PC-3 (cell line): ENCODE data around the gene CDHR2. TPM values are rescaled to one million over a fixed set of nuclear protein-coding genes. Genes with fewer than 3 reads are reported as not detected.

Experiments
- ATAC-seq: fragments of 200-7000 bp; cut with Tn5 transposase; 2 replicates; pipeline ENCODE4 v1.9.1; 2020; ENCODE audit warnings: mild to moderate bottlenecking, moderate library complexity
- BruUV-seq: library from RNA; stranded (reverse); fragments of 400-500 nt; replicated peaks from 2 replicates; lab custom pipeline; 2021; lab: Mats Ljungman, UMichigan
- CTCF ChIA-PET: fragments of 300-600 bp; sonication (Branson Sonifier 250); formaldehyde crosslinking; loops from one replicate; lab custom pipeline; 2022; ENCODE audit warnings: antibody characterized with exemption; lab: Charles Lee
- POLR2A ChIA-PET: fragments of 300-600 bp; sonication (Branson Sonifier 250); formaldehyde crosslinking; loops from one replicate; lab custom pipeline; 2022; ENCODE audit warnings: antibody characterized with exemption; ENCODE audit not compliant: unreplicated experiment; lab: Charles Lee
- DNase-seq: peaks from one replicate; pipeline ENCODE4 v3.0.0-alpha.2; 2015
- H2AFZ ChIP-seq: fragments of 300-600 bp; sonication (generic); 2 replicates; pipeline ENCODE4 v1.6.0; 2016; ENCODE audit warnings: antibody characterized with exemption, low read length
- H3F3A ChIP-seq: fragments of 300-600 bp; sonication (generic); one replicate; pipeline ENCODE4 v1.6.0; 2017; ENCODE audit warnings: antibody characterized with exemption, low read length, control low read depth, mild to moderate bottlenecking; ENCODE audit not compliant: unreplicated experiment
- H3K27ac ChIP-seq: fragments of 300-600 bp; sonication (generic); 2 replicates; pipeline ENCODE4 v1.5.1; 2016; ENCODE audit warnings: mild to moderate bottlenecking, low read length
- H3K27me3 ChIP-seq: fragments of 300-600 bp; sonication (generic); 2 replicates; pipeline ENCODE4 v1.6.1; 2016; ENCODE audit warnings: low read length, mixed read lengths
- H3K36me3 ChIP-seq: fragments of 300-600 bp; sonication (generic); 2 replicates; pipeline ENCODE4 v1.6.1; 2016; ENCODE audit warnings: low read depth, mixed run types, low read length, mixed read lengths
- H3K4me1 ChIP-seq: fragments of 300-600 bp; sonication (generic); 2 replicates; pipeline ENCODE4 v1.5.1; 2016; ENCODE audit warnings: low read length; ENCODE audit not compliant: insufficient read depth
- H3K4me2 ChIP-seq: fragments of 300-600 bp; sonication (generic); 2 replicates; pipeline ENCODE4 v1.6.0; 2016; ENCODE audit warnings: low read length
- H3K4me3 ChIP-seq: fragments of 300-600 bp; sonication (generic); 2 replicates; pipeline ENCODE4 v1.5.1; 2016; ENCODE audit warnings: mild to moderate bottlenecking, low read length, mixed read lengths
- H3K79me2 ChIP-seq: fragments of 300-600 bp; sonication (generic); 2 replicates; pipeline ENCODE4 v1.6.1; 2017; ENCODE audit warnings: low read length, mixed read lengths
- H3K9ac ChIP-seq: fragments of 300-600 bp; sonication (generic); 2 replicates; pipeline ENCODE4 v1.6.0; 2016; ENCODE audit warnings: mild to moderate bottlenecking, low read length
- H3K9me2 ChIP-seq: fragments of 300-600 bp; sonication (generic); replicated peaks from 2 replicates; pipeline ENCODE4 v1.6.1; 2016; ENCODE audit warnings: mixed run types, low read length, mixed read lengths
- H3K9me3 ChIP-seq: fragments of 300-600 bp; sonication (generic); 2 replicates; pipeline ENCODE4 v1.6.1; 2016; ENCODE audit warnings: low read length, mixed read lengths
- H4K20me1 ChIP-seq: fragments of 300-600 bp; sonication (generic); 2 replicates; pipeline ENCODE4 v1.6.1; 2016; ENCODE audit warnings: low read length, mixed read lengths
- CTCF ChIP-seq: fragments of 300-600 bp; sonication (generic); conservative IDR thresholded peaks from 2 replicates; pipeline ENCODE4 v1.5.1; 2017; ENCODE audit warnings: antibody characterized with exemption, low read depth, mild to moderate bottlenecking, low read length
- EZH2 ChIP-seq: fragments of 300-600 bp; sonication (generic); IDR thresholded peaks from one replicate; pipeline ENCODE4 v1.6.1; 2017; ENCODE audit warnings: antibody characterized with exemption, mild to moderate bottlenecking, low read length; ENCODE audit not compliant: unreplicated experiment
- EZH2phosphoT487 ChIP-seq: fragments of 300-600 bp; sonication (generic); IDR thresholded peaks from 2 replicates; pipeline ENCODE4 v1.6.1; 2018; ENCODE audit warnings: mild to moderate bottlenecking, antibody characterized with exemption, low read length, borderline replicate concordance
- intact Hi-C: fragments of 100-400 bp; cut with micrococcal nuclease; formaldehyde crosslinking; loops from 2 replicates; pipeline ENCODE4 v1.9.0; 2023
- total RNA-seq: library from RNA; depleted of rRNA; stranded (reverse); fragments of >200 nt; gene quantifications from 2 replicates; pipeline ENCODE4 v1.2.3, GENCODE V29; 2014

The CDHR2 gene
- total RNA-seq, 1 experiment from 2014 or later: 0.07 TPM

GRCh38 chr5:176521286-176521685, 27.9 kb upstream of the CDHR2 start:
- no peaks in the 10 kb centered on the region for H3K9me2 ChIP-seq
- no peak for DNase-seq
- no peak for ATAC-seq
- H2AFZ ChIP-seq: no peak overlapping the region
- no peak overlapping the region for H3K4me3 ChIP-seq
- H3K4me2 ChIP-seq: no peak overlapping the region
- ChIA-PET CTCF (no interaction called here), POLR2A (no interaction called here)
- TF ChIP-seq EZH2phosphoT487 (no peak), CTCF (no peak), EZH2 (no peak)
- H3K9ac ChIP-seq: no peak overlapping the region
- H3K4me1 ChIP-seq: no peaks in the 10 kb centered on the region
- no peaks in the 10 kb centered on the region for H3K79me2 ChIP-seq
- no peaks in the 10 kb centered on the region for H4K20me1 ChIP-seq
- intact Hi-C loops: no loop called here
- no peaks in the 10 kb centered on the region for H3K9me3 ChIP-seq
- H3K36me3 ChIP-seq: no peaks in the 10 kb centered on the region
- no TSS peak for BruUV-seq
- H3F3A ChIP-seq: no peaks in the 10 kb centered on the region
- H3K27ac ChIP-seq: no peak overlapping the region
- H3K27me3 ChIP-seq: no peaks in the 10 kb centered on the region

DNA sequence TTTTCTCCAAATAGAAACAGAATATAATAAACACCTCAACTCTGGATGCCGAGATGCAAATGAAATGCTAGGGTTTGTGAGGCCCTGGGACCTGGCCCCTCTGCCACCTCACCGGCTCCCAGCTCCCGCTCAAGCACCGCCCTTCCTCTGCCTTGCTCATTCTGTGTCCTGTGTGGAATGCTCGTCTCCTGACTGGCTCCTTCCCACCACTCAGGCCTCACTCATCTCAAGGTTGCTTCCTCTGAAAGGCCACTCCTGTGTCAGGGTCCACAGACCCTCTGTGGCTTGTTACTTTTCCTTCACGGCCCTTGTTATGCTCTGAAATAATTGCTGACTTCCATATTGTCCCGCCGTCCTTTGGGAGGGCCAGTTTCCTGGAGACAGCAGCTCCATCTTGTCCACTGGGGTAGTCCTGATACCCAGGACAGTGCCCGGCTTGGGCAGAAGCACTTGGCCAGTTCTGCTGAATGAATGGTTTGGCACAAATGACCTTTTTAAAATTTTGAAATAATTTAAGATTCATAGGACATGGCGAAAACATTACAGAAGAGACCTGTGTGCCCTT, 27.4 kb upstream of the CDHR2 start:
- Histone ChIP-seq H3K4me3 (no peak overlapping the region), H3K9me2 (no peaks in the 10 kb centered on the region), H3K27ac (no peak overlapping the region), H4K20me1 (no peaks in the 10 kb centered on the region), H3K36me3 (no peaks in the 10 kb centered on the region), H3K4me2 (no peak overlapping the region), H3K9me3 (no peaks in the 10 kb centered on the region), H3F3A (no peaks in the 10 kb centered on the region), H3K27me3 (no peaks in the 10 kb centered on the region), H2AFZ (no peak overlapping the region), H3K4me1 (no peaks in the 10 kb centered on the region), H3K79me2 (no peaks in the 10 kb centered on the region), H3K9ac (no peak overlapping the region)
- POLR2A ChIA-PET: no interaction called here
- TF ChIP-seq EZH2 (no peak), CTCF (no peak), EZH2phosphoT487 (no peak)
- CTCF ChIA-PET: no interaction called here
- intact Hi-C loops: no loop called here
- no peak for DNase-seq
- peak; percentile 25; the same call in 1 of the 2 replicates for ATAC-seq
- no TSS peak for BruUV-seq

- Histone ChIP-seq H3K27ac (no peak overlapping the region), H3F3A (no peaks in the 10 kb centered on the region), H3K27me3 (no peaks in the 10 kb centered on the region), H4K20me1 (no peaks in the 10 kb centered on the region), H3K9me2 (no peaks in the 10 kb centered on the region), H2AFZ (no peak overlapping the region), H3K9me3 (no peaks in the 10 kb centered on the region), H3K4me1 (no peaks in the 10 kb centered on the region), H3K4me3 (no peak overlapping the region), H3K36me3 (no peaks in the 10 kb centered on the region; the same call in 1 of the 2 replicates), H3K4me2 (no peak overlapping the region), H3K9ac (no peak overlapping the region), H3K79me2 (no peaks in the 10 kb centered on the region)
- intact Hi-C loops: no loop called here
- CTCF ChIA-PET: interaction anchor here (0.6 kb wide), 1 partner anchor 49 kb away, joined by 3 read pairs; no protein-coding TSS in a partner anchor
- TF ChIP-seq EZH2: no peak
- TF ChIP-seq CTCF: no peak
- TF ChIP-seq EZH2phosphoT487: no peak
- ATAC-seq: no peak
- POLR2A ChIA-PET: no interaction called here
- no TSS peak for BruUV-seq
- DNase-seq: no peak
Measured at GRCh38 chr5:176524138-176524537, 25.0 kb upstream of the CDHR2 start.
